Measurements from ENCODE around the gene UHMK1. TPM values are rescaled to one million over a fixed set of nuclear protein-coding genes. Genes with fewer than 3 reads are reported as not detected.
"Not testable (repeated sequence)": the region's sequence is repeated elsewhere in the genome, so short reads cannot be mapped to it uniquely, and the experiment has no call there.

UHMK1 gene, protein sequence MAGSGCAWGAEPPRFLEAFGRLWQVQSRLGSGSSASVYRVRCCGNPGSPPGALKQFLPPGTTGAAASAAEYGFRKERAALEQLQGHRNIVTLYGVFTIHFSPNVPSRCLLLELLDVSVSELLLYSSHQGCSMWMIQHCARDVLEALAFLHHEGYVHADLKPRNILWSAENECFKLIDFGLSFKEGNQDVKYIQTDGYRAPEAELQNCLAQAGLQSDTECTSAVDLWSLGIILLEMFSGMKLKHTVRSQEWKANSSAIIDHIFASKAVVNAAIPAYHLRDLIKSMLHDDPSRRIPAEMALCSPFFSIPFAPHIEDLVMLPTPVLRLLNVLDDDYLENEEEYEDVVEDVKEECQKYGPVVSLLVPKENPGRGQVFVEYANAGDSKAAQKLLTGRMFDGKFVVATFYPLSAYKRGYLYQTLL
- total RNA-seq (54.6 and 55.4 TPM in 2 replicates), polyA plus RNA-seq (8.0 and 11.3 TPM in 2 replicates)

DNA sequence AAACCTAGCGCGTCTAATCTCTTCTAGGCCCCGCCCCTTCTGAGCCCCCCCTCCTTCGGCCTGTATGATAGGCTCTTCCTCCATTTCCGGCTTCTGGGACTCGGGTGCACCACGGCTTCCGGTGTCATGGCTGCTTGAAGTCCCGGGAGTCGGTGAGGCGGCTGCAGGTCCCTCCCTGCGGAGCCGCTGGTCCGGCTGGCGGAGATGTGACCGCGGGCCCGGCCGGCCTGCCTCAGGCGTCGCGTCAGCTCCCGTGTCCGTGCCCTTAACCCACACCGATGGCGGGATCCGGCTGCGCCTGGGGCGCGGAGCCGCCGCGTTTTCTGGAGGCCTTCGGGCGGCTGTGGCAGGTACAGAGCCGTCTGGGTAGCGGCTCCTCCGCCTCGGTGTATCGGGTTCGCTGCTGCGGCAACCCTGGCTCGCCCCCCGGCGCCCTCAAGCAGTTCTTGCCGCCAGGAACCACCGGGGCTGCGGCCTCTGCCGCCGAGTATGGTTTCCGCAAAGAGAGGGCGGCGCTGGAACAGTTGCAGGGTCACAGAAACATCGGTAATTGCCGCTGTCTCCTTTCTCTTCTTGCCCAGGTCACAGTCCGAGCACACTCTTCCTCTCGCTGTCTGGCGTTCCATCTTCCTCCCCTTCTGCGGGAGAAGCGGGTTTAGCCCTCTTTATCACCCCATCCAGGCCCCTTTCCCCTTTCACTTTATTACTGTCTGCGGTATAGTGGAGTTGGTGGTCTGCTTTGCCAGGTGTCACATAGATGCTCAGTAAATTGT lies at the start of gene UHMK1:
UHMK1 (plus strand) TSS at position 96 of the 773 bp plus-strand sequence; CDS start at position 279, 183 bp downstream.
- peak within 1 kb of the TSS; percentile 86 for H3K4me3 ChIP-seq
- H3K9me2 ChIP-seq (replicated peaks; ENCODE audit: insufficient read depth): no peaks in the 10 kb centered on the region

DNA sequence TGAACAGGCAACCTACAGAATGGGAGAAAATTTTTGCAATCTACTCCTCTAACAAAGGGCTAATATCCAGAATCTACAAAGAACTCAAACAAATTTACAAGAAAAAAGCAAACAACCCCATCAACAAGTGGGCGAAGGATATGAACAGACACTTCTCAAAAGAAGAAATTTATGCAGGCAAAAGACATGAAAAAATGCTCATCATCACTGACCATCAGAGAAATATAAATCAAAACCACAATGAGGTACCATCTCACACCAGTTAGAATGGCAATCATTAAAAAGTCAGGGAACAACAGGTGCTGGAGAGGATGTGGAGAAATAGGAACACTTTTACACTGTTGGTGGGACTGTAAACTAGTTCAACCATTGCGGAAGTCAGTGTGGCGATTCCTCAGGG lies 43.3 kb upstream of the UHMK1 start:
- H3K27me3 ChIP-seq; H3K27ac ChIP-seq; H3K4me1 ChIP-seq (ENCODE audit: insufficient read depth); H3K4me2 ChIP-seq; H3K4me3 ChIP-seq; H2AFZ ChIP-seq; H3K79me2 ChIP-seq; DNase-seq (ENCODE audit: low spot score); H3K9me2 ChIP-seq (replicated peaks; ENCODE audit: insufficient read depth); H3K9me3 ChIP-seq (ENCODE audit: low read depth); H4K20me1 ChIP-seq (ENCODE audit: insufficient read depth, poor library complexity, severe bottlenecking); H3K36me3 ChIP-seq (replicated peaks; ENCODE audit: insufficient read depth, low read depth): not testable (repeated sequence)
- WGBS (ENCODE audit: low lambda C conversion rate, missing lambda C conversion rate): 91% methylated on average over 1 of the region's 3 CpGs

More for the DNA sequence above, at the start of gene UHMK1:
- no peak for TF ChIP-seq EZH2 (IDR thresholded peaks at IDR 0.05; ENCODE audit: borderline replicate concordance)
- TF ChIP-seq EZH2phosphoT487 (IDR thresholded peaks at IDR 0.05; ENCODE audit: low read depth, severe bottlenecking, unreplicated experiment): no peak
- TF ChIP-seq, protein P1, sequence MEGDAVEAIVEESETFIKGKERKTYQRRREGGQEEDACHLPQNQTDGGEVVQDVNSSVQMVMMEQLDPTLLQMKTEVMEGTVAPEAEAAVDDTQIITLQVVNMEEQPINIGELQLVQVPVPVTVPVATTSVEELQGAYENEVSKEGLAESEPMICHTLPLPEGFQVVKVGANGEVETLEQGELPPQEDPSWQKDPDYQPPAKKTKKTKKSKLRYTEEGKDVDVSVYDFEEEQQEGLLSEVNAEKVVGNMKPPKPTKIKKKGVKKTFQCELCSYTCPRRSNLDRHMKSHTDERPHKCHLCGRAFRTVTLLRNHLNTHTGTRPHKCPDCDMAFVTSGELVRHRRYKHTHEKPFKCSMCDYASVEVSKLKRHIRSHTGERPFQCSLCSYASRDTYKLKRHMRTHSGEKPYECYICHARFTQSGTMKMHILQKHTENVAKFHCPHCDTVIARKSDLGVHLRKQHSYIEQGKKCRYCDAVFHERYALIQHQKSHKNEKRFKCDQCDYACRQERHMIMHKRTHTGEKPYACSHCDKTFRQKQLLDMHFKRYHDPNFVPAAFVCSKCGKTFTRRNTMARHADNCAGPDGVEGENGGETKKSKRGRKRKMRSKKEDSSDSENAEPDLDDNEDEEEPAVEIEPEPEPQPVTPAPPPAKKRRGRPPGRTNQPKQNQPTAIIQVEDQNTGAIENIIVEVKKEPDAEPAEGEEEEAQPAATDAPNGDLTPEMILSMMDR (IDR thresholded peaks at IDR 0.05; ENCODE audit: poor library complexity): no peak
- Histone ChIP-seq H2AFZ (peak within 1 kb of the TSS; percentile 97), H3K36me3 (replicated peaks; ENCODE audit: insufficient read depth, low read depth) (no peaks in the 10 kb centered on the region), H3K27me3 (peaks cover under 1% of the 10 kb centered on the region), H3K4me2 (peak within 1 kb of the TSS; percentile 82), H3K9me3 (ENCODE audit: low read depth) (no peaks in the 10 kb centered on the region), H3K27ac (peak within 1 kb of the TSS; percentile 97), H4K20me1 (ENCODE audit: insufficient read depth, poor library complexity, severe bottlenecking) (peaks cover 17% of the 10 kb centered on the region), H3K79me2 (peaks cover 51% of the 10 kb centered on the region), H3K4me1 (ENCODE audit: insufficient read depth) (no peaks in the 10 kb centered on the region)
- WGBS (ENCODE audit: low lambda C conversion rate, missing lambda C conversion rate): under 1% methylated on average over 58 of the region's 61 CpGs
- DNase-seq (ENCODE audit: low spot score): peak; percentile 96

DNA sequence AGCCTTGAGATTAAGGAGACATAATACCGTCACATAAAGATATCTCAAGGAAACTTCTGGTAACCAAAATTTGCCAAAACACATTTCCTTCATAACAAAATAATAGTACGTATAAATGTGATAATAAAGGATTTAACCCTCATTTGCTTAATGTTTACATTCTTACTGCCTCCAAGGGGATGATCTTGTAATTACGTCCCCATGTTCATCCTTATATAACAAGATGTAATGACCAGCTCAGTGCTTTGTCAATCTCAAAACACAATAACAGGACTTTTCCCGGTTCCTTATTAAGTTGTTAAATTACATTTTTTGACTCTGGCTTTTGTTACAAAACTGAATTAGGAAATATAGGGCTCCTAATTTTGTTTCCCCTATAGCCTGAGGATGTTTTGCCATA lies 41.3 kb upstream of the UHMK1 start:
- no peaks in the 10 kb centered on the region for H3K4me1 ChIP-seq (ENCODE audit: insufficient read depth)
- H3K36me3 ChIP-seq (replicated peaks; ENCODE audit: insufficient read depth, low read depth): no peaks in the 10 kb centered on the region
- H3K79me2 ChIP-seq: no peaks in the 10 kb centered on the region
- no peaks in the 10 kb centered on the region for H3K27me3 ChIP-seq
- TF ChIP-seq EZH2 (IDR thresholded peaks at IDR 0.05; ENCODE audit: borderline replicate concordance) (no peak), EZH2phosphoT487 (IDR thresholded peaks at IDR 0.05; ENCODE audit: low read depth, severe bottlenecking, unreplicated experiment) (no peak)
- TF ChIP-seq, protein P1 (IDR thresholded peaks at IDR 0.05; ENCODE audit: poor library complexity): no peak
- no peak overlapping the region for H2AFZ ChIP-seq
- DNase-seq (ENCODE audit: low spot score): no peak
- H3K4me3 ChIP-seq: no peak overlapping the region
- H3K9me3 ChIP-seq (ENCODE audit: low read depth): no peaks in the 10 kb centered on the region
- no peak overlapping the region for H3K4me2 ChIP-seq
- H3K9me2 ChIP-seq (replicated peaks; ENCODE audit: insufficient read depth): no peaks in the 10 kb centered on the region
- H4K20me1 ChIP-seq (ENCODE audit: insufficient read depth, poor library complexity, severe bottlenecking): no peaks in the 10 kb centered on the region
- 93% methylated on average over 4 of the region's 4 CpGs for WGBS (ENCODE audit: low lambda C conversion rate, missing lambda C conversion rate)
- H3K27ac ChIP-seq: no peak overlapping the region

DNA sequence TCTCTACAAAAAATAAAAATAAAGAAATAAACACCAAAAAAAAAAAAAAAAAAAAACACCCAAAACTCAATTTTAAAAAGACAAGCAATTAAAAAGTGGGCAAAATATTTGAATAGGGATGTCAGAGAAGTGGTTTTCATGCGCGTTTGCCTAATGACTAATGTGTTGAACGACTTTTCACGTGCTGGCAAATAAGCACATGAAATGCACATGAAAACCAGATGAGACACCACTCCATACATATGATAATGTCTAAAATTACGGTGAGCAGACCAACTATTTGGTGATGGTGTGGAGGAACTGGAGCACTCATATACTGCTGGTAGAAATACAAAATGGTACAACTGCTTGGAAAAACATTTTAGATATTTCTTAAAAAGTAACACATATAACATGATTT lies 39.4 kb upstream of the UHMK1 start:
- no peaks in the 10 kb centered on the region for H3K4me1 ChIP-seq (ENCODE audit: insufficient read depth)
- TF ChIP-seq EZH2 (IDR thresholded peaks at IDR 0.05; ENCODE audit: borderline replicate concordance) (no peak), EZH2phosphoT487 (IDR thresholded peaks at IDR 0.05; ENCODE audit: low read depth, severe bottlenecking, unreplicated experiment) (no peak)
- TF ChIP-seq, protein P1 (IDR thresholded peaks at IDR 0.05; ENCODE audit: poor library complexity): no peak

GRCh38 chr1:162462425-162462824 lies 35.2 kb upstream of the UHMK1 start:
- H3K79me2 ChIP-seq; H3K27ac ChIP-seq; H3K9me2 ChIP-seq (replicated peaks; ENCODE audit: insufficient read depth); H3K27me3 ChIP-seq; H2AFZ ChIP-seq; H3K4me2 ChIP-seq; DNase-seq (ENCODE audit: low spot score); H4K20me1 ChIP-seq (ENCODE audit: insufficient read depth, poor library complexity, severe bottlenecking); H3K4me1 ChIP-seq (ENCODE audit: insufficient read depth); H3K4me3 ChIP-seq; H3K9me3 ChIP-seq (ENCODE audit: low read depth); H3K36me3 ChIP-seq (replicated peaks; ENCODE audit: insufficient read depth, low read depth): not testable (repeated sequence)
- WGBS (ENCODE audit: low lambda C conversion rate, missing lambda C conversion rate): 92% methylated on average over 2 of the region's 2 CpGs

More for the DNA sequence above, 39.4 kb upstream of the UHMK1 start:
- H3K27me3 ChIP-seq: no peaks in the 10 kb centered on the region
- no peaks in the 10 kb centered on the region for H3K9me3 ChIP-seq (ENCODE audit: low read depth)
- H3K9me2 ChIP-seq (replicated peaks; ENCODE audit: insufficient read depth): no peaks in the 10 kb centered on the region
- H3K79me2 ChIP-seq: no peaks in the 10 kb centered on the region
- no peak for DNase-seq (ENCODE audit: low spot score)
- no peaks in the 10 kb centered on the region for H4K20me1 ChIP-seq (ENCODE audit: insufficient read depth, poor library complexity, severe bottlenecking)
- no peak overlapping the region for H3K27ac ChIP-seq
- H3K36me3 ChIP-seq (replicated peaks; ENCODE audit: insufficient read depth, low read depth): no peaks in the 10 kb centered on the region
- H2AFZ ChIP-seq: no peak overlapping the region
- WGBS (ENCODE audit: low lambda C conversion rate, missing lambda C conversion rate): 90% methylated on average over 5 of the region's 5 CpGs
- H3K4me2 ChIP-seq: no peak overlapping the region
- H3K4me3 ChIP-seq: no peak overlapping the region
